Measurements from ENCODE around the gene TJP2.
"Not testable (repeated sequence)": the region's sequence is repeated elsewhere in the genome, so short reads cannot be mapped to it uniquely, and the experiment has no call there.

Gene TJP2

GRCh38 chr9:69157751-69158466 is 16.2 kb upstream of the TJP2 start:
- H3K9me3 ChIP-seq (ENCODE audit: control insufficient read depth in 2 of 2, low read length in 2 of 2), result no peaks in the 10 kb centered on the region
- peaks cover 2 to 16% of the 10 kb centered on the region in 2 donors for H3K36me3 ChIP-seq (ENCODE audit: control insufficient read depth in 2 of 2, insufficient read depth in 2 of 2, low read length in 2 of 2)
- H3K4me3 ChIP-seq (ENCODE audit: low read length in 2 of 2), result no peak overlapping the region
- no peaks in the 10 kb centered on the region for H3K4me1 ChIP-seq (ENCODE audit: control insufficient read depth in 2 of 2, insufficient read depth in 2 of 2, low read length in 2 of 2)
- H3K9ac ChIP-seq (ENCODE audit: low read depth in 1 of 2, low read length in 2 of 2), result no peak overlapping the region
- H3K27me3 ChIP-seq (ENCODE audit: control insufficient read depth in 2 of 2, insufficient read depth in 2 of 2, low read length in 2 of 2), result no peaks in the 10 kb centered on the region
- H3K27ac ChIP-seq (ENCODE audit: low read depth in 2 of 2, low read length in 2 of 2), result no peak overlapping the region

GRCh38 chr9:69158471-69158870 is 15.6 kb upstream of the TJP2 start:
- peaks cover 2 to 16% of the 10 kb centered on the region in 2 donors for H3K36me3 ChIP-seq (ENCODE audit: control insufficient read depth in 2 of 2, insufficient read depth in 2 of 2, low read length in 2 of 2)
- H3K9ac ChIP-seq (ENCODE audit: low read depth in 1 of 2, low read length in 2 of 2), result no peak overlapping the region
- no peak overlapping the region for H3K4me3 ChIP-seq (ENCODE audit: low read length in 2 of 2)
- no peaks in the 10 kb centered on the region for H3K4me1 ChIP-seq (ENCODE audit: control insufficient read depth in 2 of 2, insufficient read depth in 2 of 2, low read length in 2 of 2)
- no peaks in the 10 kb centered on the region for H3K27me3 ChIP-seq (ENCODE audit: control insufficient read depth in 2 of 2, insufficient read depth in 2 of 2, low read length in 2 of 2)
- H3K27ac ChIP-seq (ENCODE audit: low read depth in 2 of 2, low read length in 2 of 2), result no peak overlapping the region
- no peaks in the 10 kb centered on the region for H3K9me3 ChIP-seq (ENCODE audit: control insufficient read depth in 2 of 2, low read length in 2 of 2)

GRCh38 chr9:69164573-69164972 is 9.5 kb upstream of the TJP2 start:
- H3K27ac ChIP-seq (ENCODE audit: low read depth in 2 of 2, low read length in 2 of 2), result not testable (repeated sequence)

GRCh38 chr9:69165581-69165980 is 8.5 kb upstream of the TJP2 start:
- no peak overlapping the region for H3K4me3 ChIP-seq (ENCODE audit: low read length in 2 of 2)
- H3K27ac ChIP-seq (ENCODE audit: low read depth in 2 of 2, low read length in 2 of 2), result no peak overlapping the region
- no peaks in the 10 kb centered on the region for H3K27me3 ChIP-seq (ENCODE audit: control insufficient read depth in 2 of 2, insufficient read depth in 2 of 2, low read length in 2 of 2)
- H3K9ac ChIP-seq (ENCODE audit: low read depth in 1 of 2, low read length in 2 of 2), result no peak overlapping the region
- H3K36me3 ChIP-seq (ENCODE audit: control insufficient read depth in 2 of 2, insufficient read depth in 2 of 2, low read length in 2 of 2), result peaks cover 0 to 2% of the 10 kb centered on the region in 2 donors
- H3K4me1 ChIP-seq (ENCODE audit: control insufficient read depth in 2 of 2, insufficient read depth in 2 of 2, low read length in 2 of 2), result no peaks in the 10 kb centered on the region
- no peaks in the 10 kb centered on the region for H3K9me3 ChIP-seq (ENCODE audit: control insufficient read depth in 2 of 2, low read length in 2 of 2)

More at GRCh38 chr9:69164573-69164972, 9.5 kb upstream of the TJP2 start:
- not testable (repeated sequence) for H3K36me3 ChIP-seq (ENCODE audit: control insufficient read depth in 2 of 2, insufficient read depth in 2 of 2, low read length in 2 of 2); H3K9me3 ChIP-seq (ENCODE audit: control insufficient read depth in 2 of 2, low read length in 2 of 2); H3K9ac ChIP-seq (ENCODE audit: low read depth in 1 of 2, low read length in 2 of 2); H3K27me3 ChIP-seq (ENCODE audit: control insufficient read depth in 2 of 2, insufficient read depth in 2 of 2, low read length in 2 of 2); H3K4me3 ChIP-seq (ENCODE audit: low read length in 2 of 2); H3K4me1 ChIP-seq (ENCODE audit: control insufficient read depth in 2 of 2, insufficient read depth in 2 of 2, low read length in 2 of 2)

GRCh38 chr9:69168709-69169217 is 5.3 kb upstream of the TJP2 start:
- peaks cover 0 to 2% of the 10 kb centered on the region in 2 donors for H3K36me3 ChIP-seq (ENCODE audit: control insufficient read depth in 2 of 2, insufficient read depth in 2 of 2, low read length in 2 of 2)
- H3K27ac ChIP-seq (ENCODE audit: low read depth in 2 of 2, low read length in 2 of 2), result no peak overlapping the region
- H3K4me3 ChIP-seq (ENCODE audit: low read length in 2 of 2), result peak overlapping the region in 1 of 2 donors; percentile 10
- H3K9ac ChIP-seq (ENCODE audit: low read depth in 1 of 2, low read length in 2 of 2), result no peak overlapping the region
- no peaks in the 10 kb centered on the region for H3K27me3 ChIP-seq (ENCODE audit: control insufficient read depth in 2 of 2, insufficient read depth in 2 of 2, low read length in 2 of 2)
- no peaks in the 10 kb centered on the region for H3K9me3 ChIP-seq (ENCODE audit: control insufficient read depth in 2 of 2, low read length in 2 of 2)
- H3K4me1 ChIP-seq (ENCODE audit: control insufficient read depth in 2 of 2, insufficient read depth in 2 of 2, low read length in 2 of 2), result peaks cover 0 to 5% of the 10 kb centered on the region in 2 donors

- H3K4me1 ChIP-seq (ENCODE audit: control insufficient read depth in 2 of 2, insufficient read depth in 2 of 2, low read length in 2 of 2), result peaks cover 0 to 10% of the 10 kb centered on the region in 2 donors
- no peaks in the 10 kb centered on the region for H3K9me3 ChIP-seq (ENCODE audit: control insufficient read depth in 2 of 2, low read length in 2 of 2)
- H3K27ac ChIP-seq (ENCODE audit: low read depth in 2 of 2, low read length in 2 of 2), result no peak overlapping the region
- no peaks in the 10 kb centered on the region for H3K27me3 ChIP-seq (ENCODE audit: control insufficient read depth in 2 of 2, insufficient read depth in 2 of 2, low read length in 2 of 2)
- H3K36me3 ChIP-seq (ENCODE audit: control insufficient read depth in 2 of 2, insufficient read depth in 2 of 2, low read length in 2 of 2), result peaks cover 0 to 2% of the 10 kb centered on the region in 2 donors
- no peak overlapping the region for H3K4me3 ChIP-seq (ENCODE audit: low read length in 2 of 2)
- H3K9ac ChIP-seq (ENCODE audit: low read depth in 1 of 2, low read length in 2 of 2), result no peak overlapping the region
Measured at GRCh38 chr9:69170231-69170630, 3.8 kb upstream of the TJP2 start.

GRCh38 chr9:69171049-69171448 is 3.0 kb upstream of the TJP2 start:
- no peak overlapping the region for H3K9ac ChIP-seq (ENCODE audit: low read depth in 1 of 2, low read length in 2 of 2)
- H3K36me3 ChIP-seq (ENCODE audit: control insufficient read depth in 2 of 2, insufficient read depth in 2 of 2, low read length in 2 of 2), result no peaks in the 10 kb centered on the region
- H3K27me3 ChIP-seq (ENCODE audit: control insufficient read depth in 2 of 2, insufficient read depth in 2 of 2, low read length in 2 of 2), result no peaks in the 10 kb centered on the region
- H3K9me3 ChIP-seq (ENCODE audit: control insufficient read depth in 2 of 2, low read length in 2 of 2), result no peaks in the 10 kb centered on the region
- H3K4me1 ChIP-seq (ENCODE audit: control insufficient read depth in 2 of 2, insufficient read depth in 2 of 2, low read length in 2 of 2), result peaks cover 0 to 14% of the 10 kb centered on the region in 2 donors
- no peak overlapping the region for H3K4me3 ChIP-seq (ENCODE audit: low read length in 2 of 2)
- no peak overlapping the region for H3K27ac ChIP-seq (ENCODE audit: low read depth in 2 of 2, low read length in 2 of 2)

GRCh38 chr9:69171517-69171916 is 2.6 kb upstream of the TJP2 start:
- H3K36me3 ChIP-seq (ENCODE audit: control insufficient read depth in 2 of 2, insufficient read depth in 2 of 2, low read length in 2 of 2), result no peaks in the 10 kb centered on the region
- peaks cover 0 to 14% of the 10 kb centered on the region in 2 donors for H3K4me1 ChIP-seq (ENCODE audit: control insufficient read depth in 2 of 2, insufficient read depth in 2 of 2, low read length in 2 of 2)
- H3K27ac ChIP-seq (ENCODE audit: low read depth in 2 of 2, low read length in 2 of 2), result no peak overlapping the region
- H3K27me3 ChIP-seq (ENCODE audit: control insufficient read depth in 2 of 2, insufficient read depth in 2 of 2, low read length in 2 of 2), result no peaks in the 10 kb centered on the region
- H3K9ac ChIP-seq (ENCODE audit: low read depth in 1 of 2, low read length in 2 of 2), result no peak overlapping the region
- no peaks in the 10 kb centered on the region for H3K9me3 ChIP-seq (ENCODE audit: control insufficient read depth in 2 of 2, low read length in 2 of 2)
- no peak overlapping the region for H3K4me3 ChIP-seq (ENCODE audit: low read length in 2 of 2)

- peaks cover 3 to 20% of the 10 kb centered on the region in 2 donors for H3K4me1 ChIP-seq (ENCODE audit: control insufficient read depth in 2 of 2, insufficient read depth in 2 of 2, low read length in 2 of 2)
- no peaks in the 10 kb centered on the region for H3K9me3 ChIP-seq (ENCODE audit: control insufficient read depth in 2 of 2, low read length in 2 of 2)
- no peak overlapping the region for H3K4me3 ChIP-seq (ENCODE audit: low read length in 2 of 2)
- no peaks in the 10 kb centered on the region for H3K36me3 ChIP-seq (ENCODE audit: control insufficient read depth in 2 of 2, insufficient read depth in 2 of 2, low read length in 2 of 2)
- H3K27ac ChIP-seq (ENCODE audit: low read depth in 2 of 2, low read length in 2 of 2), result no peak overlapping the region
- H3K27me3 ChIP-seq (ENCODE audit: control insufficient read depth in 2 of 2, insufficient read depth in 2 of 2, low read length in 2 of 2), result no peaks in the 10 kb centered on the region
- H3K9ac ChIP-seq (ENCODE audit: low read depth in 1 of 2, low read length in 2 of 2), result no peak overlapping the region
Measured at GRCh38 chr9:69172895-69173294, 1.2 kb upstream of the TJP2 start.

GRCh38 chr9:69173497-69173890 is 583 bp upstream of the TJP2 start:
- Histone ChIP-seq H3K4me1 (ENCODE audit: control insufficient read depth in 2 of 2, insufficient read depth in 2 of 2, low read length in 2 of 2) (peaks cover 3 to 20% of the 10 kb centered on the region in 2 donors), H3K9ac (ENCODE audit: low read depth in 1 of 2, low read length in 2 of 2) (no peak overlapping the region), H3K27ac (ENCODE audit: low read depth in 2 of 2, low read length in 2 of 2) (peak overlapping the region in 1 of 2 donors; percentile 29), H3K9me3 (ENCODE audit: control insufficient read depth in 2 of 2, low read length in 2 of 2) (no peaks in the 10 kb centered on the region), H3K27me3 (ENCODE audit: control insufficient read depth in 2 of 2, insufficient read depth in 2 of 2, low read length in 2 of 2) (no peaks in the 10 kb centered on the region), H3K36me3 (ENCODE audit: control insufficient read depth in 2 of 2, insufficient read depth in 2 of 2, low read length in 2 of 2) (no peaks in the 10 kb centered on the region), H3K4me3 (ENCODE audit: low read length in 2 of 2) (peak overlapping the region; percentile 52 to 62)

Data from mucosa of rectum (tissue), 2 donors.